ENCODE data around the gene KRT16. TPM values are rescaled to one million over a fixed set of nuclear protein-coding genes. Genes with fewer than 3 reads are reported as not detected.
"Not testable (repeated sequence)": the region's sequence is repeated elsewhere in the genome, so short reads cannot be mapped to it uniquely, and the experiment has no call there.

Gene KRT16
- total and polyA plus RNA-seq, 2 donors (not counting 3 experiments of a cell fraction or from before 2014, with no cell fraction given) = not detected

DNA sequence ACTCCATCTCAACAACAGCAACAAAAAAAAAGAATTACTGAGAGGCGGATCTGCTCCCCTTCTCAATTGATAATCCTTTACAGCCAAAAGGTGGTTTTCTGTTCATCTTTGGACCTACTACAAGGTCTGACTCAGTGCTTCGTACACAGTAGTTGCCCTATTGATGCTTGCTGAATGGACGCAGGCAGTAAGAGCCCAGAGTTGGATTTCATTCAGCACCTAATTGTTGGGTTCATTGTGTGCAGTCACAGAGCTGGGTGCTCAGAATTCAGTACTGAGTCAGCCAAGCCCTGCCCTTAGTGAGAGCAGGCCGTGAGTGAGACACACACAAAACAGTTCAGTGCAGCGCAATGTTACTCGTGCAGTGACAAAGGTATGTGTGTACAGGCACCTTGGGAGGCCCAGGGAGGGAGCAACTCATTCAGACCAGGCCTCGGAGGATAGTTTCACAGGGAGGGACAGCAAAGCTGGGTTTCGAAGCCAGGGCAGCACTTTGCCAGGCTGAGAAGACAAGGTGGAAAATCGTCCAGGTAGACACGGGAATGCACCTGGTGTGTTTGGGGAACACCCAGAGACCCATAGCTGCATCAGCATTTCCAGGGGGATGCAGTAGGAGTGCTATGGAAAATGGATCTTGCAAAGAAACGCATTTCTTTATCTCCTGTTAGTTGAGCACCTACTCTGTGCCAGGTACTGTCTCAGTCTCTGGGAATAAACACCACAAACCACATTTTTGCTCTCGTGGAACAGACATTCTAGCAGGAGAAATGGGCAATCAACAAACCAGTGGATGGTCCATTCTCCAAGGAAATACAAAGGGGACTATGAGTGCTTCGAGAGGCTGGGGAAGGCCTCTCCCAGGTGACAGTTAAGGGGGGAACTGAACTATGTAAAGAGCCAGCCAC, 29.9 kb upstream of the KRT16 start:
- no TSS peak for BruUV-seq (replicated peaks)
- Histone ChIP-seq H4K20me1 (replicated peaks; ENCODE audit: control insufficient read depth, extremely low read depth, insufficient read depth, low read length) (no peaks in the 10 kb centered on the region), H3K27ac (ENCODE audit: insufficient read depth, low read depth, low read length) (no peak overlapping the region), H3K4me2 (ENCODE audit: insufficient read depth, low read length) (no peak overlapping the region), H3K36me3 (ENCODE audit: control insufficient read depth in 2 of 2, extremely low read depth in 1 of 2, insufficient read depth in 2 of 2, low read length in 2 of 2) (no peaks in the 10 kb centered on the region), H2AFZ (ENCODE audit: low read depth, low read length) (no peak overlapping the region), H3K4me3 (replicated peaks in 1 of 3; ENCODE audit: insufficient read depth in 1 of 3, low read depth in 1 of 3, low read length in 3 of 3) (no peak overlapping the region), H3K79me2 (ENCODE audit: control insufficient read depth, insufficient read depth, low read length) (no peaks in the 10 kb centered on the region), H3K9me3 (replicated peaks; ENCODE audit: control insufficient read depth, insufficient read depth, low read length) (no peaks in the 10 kb centered on the region), H3K9ac (replicated peaks; ENCODE audit: extremely low read depth, insufficient read depth, low read length) (no peak overlapping the region), H3K27me3 (ENCODE audit: control insufficient read depth in 2 of 2, insufficient read depth in 2 of 2, low read length in 2 of 2) (no peaks in the 10 kb centered on the region), H3K9me1 (replicated peaks; ENCODE audit: control insufficient read depth, extremely low read depth, insufficient read depth, low read length) (no peaks in the 10 kb centered on the region), H3K4me1 (ENCODE audit: control insufficient read depth, extremely low read depth, insufficient read depth, low read length) (no peaks in the 10 kb centered on the region)
- intact Hi-C loops (cut with micrococcal nuclease) (no loop called here), dilution Hi-C loops (cut with MboI; ENCODE audit: extremely low pct_ligation_motif_present, low sequenced_read_pairs) (no loop called here)
- DNase-seq (ENCODE audit: low read depth, low spot score) (no peak), FAIRE-seq (no peak)
- TF ChIP-seq FOS (IDR thresholded peaks at IDR 0.05; ENCODE audit: borderline replicate concordance, insufficient read depth, low read length) (no peak), POLR2AphosphoS5 (IDR thresholded peaks at IDR 0.05; ENCODE audit: insufficient read depth, low read depth, low read length) (no peak), MYC (IDR thresholded peaks at IDR 0.05; ENCODE audit: low read depth, low read length) (no peak), EZH2 (IDR thresholded peaks at IDR 0.05; ENCODE audit: borderline replicate concordance, low read depth, low read length, severe bottlenecking) (no peak), POLR2A (IDR thresholded peaks at IDR 0.05; ENCODE audit: low read depth, low read length) (no peak), JUN (IDR thresholded peaks at IDR 0.05; ENCODE audit: borderline replicate concordance, insufficient read depth, insufficient read length, low read depth) (no peak), GATA2 (IDR thresholded peaks at IDR 0.05; ENCODE audit: insufficient read depth, insufficient read length, low read depth, low read length) (no peak)
- TF ChIP-seq, protein P1, sequence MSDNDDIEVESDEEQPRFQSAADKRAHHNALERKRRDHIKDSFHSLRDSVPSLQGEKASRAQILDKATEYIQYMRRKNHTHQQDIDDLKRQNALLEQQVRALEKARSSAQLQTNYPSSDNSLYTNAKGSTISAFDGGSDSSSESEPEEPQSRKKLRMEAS (IDR thresholded peaks at IDR 0.05; ENCODE audit: insufficient read depth, insufficient read length) = no peak
- TF ChIP-seq, protein P2, sequence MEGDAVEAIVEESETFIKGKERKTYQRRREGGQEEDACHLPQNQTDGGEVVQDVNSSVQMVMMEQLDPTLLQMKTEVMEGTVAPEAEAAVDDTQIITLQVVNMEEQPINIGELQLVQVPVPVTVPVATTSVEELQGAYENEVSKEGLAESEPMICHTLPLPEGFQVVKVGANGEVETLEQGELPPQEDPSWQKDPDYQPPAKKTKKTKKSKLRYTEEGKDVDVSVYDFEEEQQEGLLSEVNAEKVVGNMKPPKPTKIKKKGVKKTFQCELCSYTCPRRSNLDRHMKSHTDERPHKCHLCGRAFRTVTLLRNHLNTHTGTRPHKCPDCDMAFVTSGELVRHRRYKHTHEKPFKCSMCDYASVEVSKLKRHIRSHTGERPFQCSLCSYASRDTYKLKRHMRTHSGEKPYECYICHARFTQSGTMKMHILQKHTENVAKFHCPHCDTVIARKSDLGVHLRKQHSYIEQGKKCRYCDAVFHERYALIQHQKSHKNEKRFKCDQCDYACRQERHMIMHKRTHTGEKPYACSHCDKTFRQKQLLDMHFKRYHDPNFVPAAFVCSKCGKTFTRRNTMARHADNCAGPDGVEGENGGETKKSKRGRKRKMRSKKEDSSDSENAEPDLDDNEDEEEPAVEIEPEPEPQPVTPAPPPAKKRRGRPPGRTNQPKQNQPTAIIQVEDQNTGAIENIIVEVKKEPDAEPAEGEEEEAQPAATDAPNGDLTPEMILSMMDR (IDR thresholded peaks at IDR 0.05; ENCODE audit: extremely low read depth in 1 of 2, insufficient read depth in 1 of 2, low read depth in 1 of 2, low read length in 2 of 2) = no peak
- POLR2A ChIA-PET = no interaction called here
- CTCF ChIA-PET = interaction anchor here (3.5 to 9.0 kb wide), 3 partner anchors 20 to 93 kb away, joined by 17 to 319 read pairs (median 23); no protein-coding TSS in a partner anchor

DNA sequence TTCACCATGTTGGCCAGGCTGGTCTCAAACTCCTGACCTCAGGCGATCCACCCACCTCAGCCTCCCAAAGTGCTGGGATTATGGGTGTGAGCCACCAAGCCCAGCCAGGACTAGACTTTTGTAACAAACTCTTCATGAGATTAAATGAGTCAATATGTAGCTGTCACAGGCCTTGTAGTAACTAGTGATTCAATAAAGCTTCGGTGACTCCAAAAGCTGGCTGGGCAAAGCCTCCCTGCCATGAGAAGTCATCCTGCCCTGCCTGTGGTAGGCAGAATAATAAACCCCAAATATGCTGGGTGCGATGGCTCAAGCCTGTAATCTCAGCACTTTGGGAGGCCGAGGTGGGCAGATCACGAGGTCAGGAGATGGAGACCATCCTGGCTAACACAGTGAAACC, 28.0 kb upstream of the KRT16 start:
- H2AFZ ChIP-seq (ENCODE audit: low read depth, low read length); DNase-seq (ENCODE audit: low read depth, low spot score); H3K27me3 ChIP-seq (ENCODE audit: control insufficient read depth in 2 of 2, insufficient read depth in 2 of 2, low read length in 2 of 2); H3K4me1 ChIP-seq (ENCODE audit: control insufficient read depth, extremely low read depth, insufficient read depth, low read length); H3K9me1 ChIP-seq (replicated peaks; ENCODE audit: control insufficient read depth, extremely low read depth, insufficient read depth, low read length); H3K9ac ChIP-seq (replicated peaks; ENCODE audit: extremely low read depth, insufficient read depth, low read length); H4K20me1 ChIP-seq (replicated peaks; ENCODE audit: control insufficient read depth, extremely low read depth, insufficient read depth, low read length); BruUV-seq (replicated peaks); intact Hi-C loops (cut with micrococcal nuclease); H3K4me3 ChIP-seq (replicated peaks in 1 of 3; ENCODE audit: insufficient read depth in 1 of 3, low read depth in 1 of 3, low read length in 3 of 3); dilution Hi-C loops (cut with MboI; ENCODE audit: extremely low pct_ligation_motif_present, low sequenced_read_pairs); H3K27ac ChIP-seq (ENCODE audit: insufficient read depth, low read depth, low read length); H3K79me2 ChIP-seq (ENCODE audit: control insufficient read depth, insufficient read depth, low read length); H3K4me2 ChIP-seq (ENCODE audit: insufficient read depth, low read length); FAIRE-seq; POLR2A ChIA-PET; H3K9me3 ChIP-seq (replicated peaks; ENCODE audit: control insufficient read depth, insufficient read depth, low read length); H3K36me3 ChIP-seq (ENCODE audit: control insufficient read depth in 2 of 2, extremely low read depth in 1 of 2, insufficient read depth in 2 of 2, low read length in 2 of 2): not testable (repeated sequence)
- CTCF ChIA-PET = interaction anchor here (3.0 to 4.2 kb wide), 2 partner anchors 8 to 91 kb away, joined by 17 to 28 read pairs; no protein-coding TSS in a partner anchor
